IPS-NIHi7 (cell line): Measurements from ENCODE around the gene MYOZ3.
A peak's percentile ranks its signal among the peaks of the same experiment; 100 is the strongest.

Experiments
- DNase-seq: peaks from one replicate; pipeline ENCODE4 v3.0.0; 2012; ENCODE audit warnings: mixed read lengths; ENCODE audit errors: extremely low spot score

MYOZ3 gene

GRCh38 chr5:150659360-150660107 is 1.5 kb upstream of the MYOZ3 start:
- no peak for DNase-seq

GRCh38 chr5:150660108-150660831 is 781 bp upstream of the MYOZ3 start:
- DNase-seq, result no peak

GRCh38 chr5:150661821-150662596 is 958 bp downstream of the MYOZ3 start:
- no peak for DNase-seq

- no peak for DNase-seq
Measured at GRCh38 chr5:150662731-150663516, 1.9 kb downstream of the MYOZ3 start.

- DNase-seq, result no peak
Measured at GRCh38 chr5:150663936-150664335, 2.9 kb downstream of the MYOZ3 start.

- no peak for DNase-seq
Measured at GRCh38 chr5:150665044-150665443, 4.0 kb downstream of the MYOZ3 start.

GRCh38 chr5:150670275-150670947 is 9.4 kb downstream of the MYOZ3 start:
- DNase-seq, result no peak

GRCh38 chr5:150670948-150671310 is 9.9 kb downstream of the MYOZ3 start:
- no peak for DNase-seq

GRCh38 chr5:150671509-150672236 is 10.6 kb downstream of the MYOZ3 start:
- DNase-seq, result peak; percentile 70

GRCh38 chr5:150672237-150672883 is 11.3 kb downstream of the MYOZ3 start:
- peak; percentile 80 for DNase-seq

- no peak for DNase-seq
Measured at GRCh38 chr5:150672884-150673275, 11.8 kb downstream of the MYOZ3 start.

- DNase-seq, result no peak
Measured at GRCh38 chr5:150674341-150674821, 13.3 kb downstream of the MYOZ3 start.

- DNase-seq, result no peak
Measured at GRCh38 chr5:150675069-150675468, 14.0 kb downstream of the MYOZ3 start.

- DNase-seq, result no peak
Measured at GRCh38 chr5:150676578-150676977, 15.5 kb downstream of the MYOZ3 start.

GRCh38 chr5:150689120-150689519 is 28.1 kb downstream of the MYOZ3 start:
- no peak for DNase-seq

GRCh38 chr5:150690760-150691159 is 29.7 kb downstream of the MYOZ3 start:
- DNase-seq, result no peak

- DNase-seq, result no peak
Measured at GRCh38 chr5:150692276-150692675, 31.2 kb downstream of the MYOZ3 start.

- no peak for DNase-seq
Measured at GRCh38 chr5:150694612-150695011, 33.6 kb downstream of the MYOZ3 start.

- no peak for DNase-seq
Measured at GRCh38 chr5:150700246-150700593, 39.2 kb downstream of the MYOZ3 start.
